ENCODE data around the gene PTGIR.

PTGIR gene

GRCh38 chr19:46614114-46614722 lies 10.7 kb downstream of the PTGIR start:
- DNase-seq: peak; percentile 62

GRCh38 chr19:46613525-46613924 lies 11.4 kb downstream of the PTGIR start:
- DNase-seq: no peak

- DNase-seq: no peak
Measured at GRCh38 chr19:46611776-46612175, 13.1 kb downstream of the PTGIR start.

- no peak for DNase-seq
Measured at GRCh38 chr19:46610851-46611770, 13.8 kb downstream of the PTGIR start.

- no peak for DNase-seq
Measured at GRCh38 chr19:46610413-46610775, 14.5 kb downstream of the PTGIR start.

- no peak for DNase-seq
Measured at GRCh38 chr19:46609511-46610412, 15.1 kb downstream of the PTGIR start.

- no peak for DNase-seq
Measured at GRCh38 chr19:46608581-46609345, 16.1 kb downstream of the PTGIR start.

- no peak for DNase-seq
Measured at GRCh38 chr19:46608178-46608577, 16.7 kb downstream of the PTGIR start.

GRCh38 chr19:46607448-46607841 lies 17.4 kb downstream of the PTGIR start:
- DNase-seq: no peak

- no peak for DNase-seq
Measured at GRCh38 chr19:46606681-46607447, 18.0 kb downstream of the PTGIR start.

GRCh38 chr19:46606019-46606418 lies 18.9 kb downstream of the PTGIR start:
- DNase-seq: no peak

- DNase-seq: no peak
Measured at GRCh38 chr19:46605356-46605821, 19.5 kb downstream of the PTGIR start.

- no peak for DNase-seq
Measured at GRCh38 chr19:46604781-46605355, 20.0 kb downstream of the PTGIR start.

GRCh38 chr19:46603752-46604231 lies 21.1 kb downstream of the PTGIR start:
- no peak for DNase-seq

- DNase-seq: no peak
Measured at GRCh38 chr19:46603195-46603637, 21.7 kb downstream of the PTGIR start.

- no peak for DNase-seq
Measured at GRCh38 chr19:46602392-46603194, 22.3 kb downstream of the PTGIR start.

- no peak for DNase-seq
Measured at GRCh38 chr19:46601318-46602224, 23.3 kb downstream of the PTGIR start, which contains the start of gene CALM3. Gene CALM3, plus strand, starts transcription at chr19:46601330. Its CDS starts 105 bp downstream, at chr19:46601435.

- peak; percentile 95 for DNase-seq
Measured at GRCh38 chr19:46600384-46601317, 24.2 kb downstream of the PTGIR start.
